ENCODE results near the gene KLHL24. TPM values are rescaled to one million over a fixed set of nuclear protein-coding genes. Genes with fewer than 3 reads are reported as not detected.

Gene KLHL24
- total RNA-seq, 4 donors from 2014 or later = 94.8 to 148 (median 126) TPM

GRCh38 chr3:183653209-183654064, 18.0 kb downstream of the KLHL24 start:
- no peak for TF ChIP-seq EP300 (IDR thresholded peaks at IDR 0.05)
- no peak for TF ChIP-seq CTCF (IDR thresholded peaks at IDR 0.05)
- no peak for TF ChIP-seq POLR2AphosphoS5 (IDR thresholded peaks at IDR 0.05)
- no peak for TF ChIP-seq POLR2A (IDR thresholded peaks at IDR 0.05)
- Histone ChIP-seq H3K36me3 (peaks cover 9 to 48% of the 10 kb centered on the region in 2 donors), H3K4me1 (peaks cover 0 to 24% (median 0%) of the 10 kb centered on the region in 3 donors), H3K9me3 (peaks cover 0 to 22% (median 6%) of the 10 kb centered on the region in 3 donors), H3K27me3 (no peaks in the 10 kb centered on the region), H3K27ac (no peak overlapping the region), H3K4me3 (no peak overlapping the region)
- 93 to 94% methylated on average over 6 of the region's 6 CpGs for WGBS, 2 donors (ENCODE audit: low coverage in 1 of 2)
- no peak for ATAC-seq

GRCh38 chr3:183654727-183655126, 19.3 kb downstream of the KLHL24 start:
- Histone ChIP-seq H3K27ac (no peak overlapping the region), H3K4me3 (no peak overlapping the region), H3K36me3 (peaks cover 9 to 59% of the 10 kb centered on the region in 2 donors), H3K4me1 (peaks cover 0 to 36% (median 0%) of the 10 kb centered on the region in 3 donors), H3K9me3 (peaks cover 0 to 22% (median 6%) of the 10 kb centered on the region in 3 donors), H3K27me3 (no peaks in the 10 kb centered on the region)
- 91% methylated on average over 1 of the region's 1 CpG; no CpG with 5 or more reads in 1 of the 2 donors for WGBS, 2 donors (ENCODE audit: low coverage in 1 of 2)
- no peak for ATAC-seq
- TF ChIP-seq CTCF (IDR thresholded peaks at IDR 0.05) (no peak), EP300 (IDR thresholded peaks at IDR 0.05) (no peak), POLR2A (IDR thresholded peaks at IDR 0.05) (no peak), POLR2AphosphoS5 (IDR thresholded peaks at IDR 0.05) (no peak)

- Histone ChIP-seq H3K36me3 (peaks cover 0 to 52% of the 10 kb centered on the region in 2 donors), H3K27me3 (no peaks in the 10 kb centered on the region), H3K4me3 (no peak overlapping the region), H3K27ac (no peak overlapping the region), H3K4me1 (peaks cover 0 to 61% (median 7%) of the 10 kb centered on the region in 3 donors), H3K9me3 (no peaks in the 10 kb centered on the region)
- no peak for ATAC-seq
- 56 to 60% methylated on average over 3 of the region's 3 CpGs for WGBS, 2 donors (ENCODE audit: low coverage in 1 of 2)
- no peak for TF ChIP-seq POLR2A (IDR thresholded peaks at IDR 0.05)
- TF ChIP-seq CTCF (IDR thresholded peaks at IDR 0.05) = no peak
- no peak for TF ChIP-seq POLR2AphosphoS5 (IDR thresholded peaks at IDR 0.05)
- no peak for TF ChIP-seq EP300 (IDR thresholded peaks at IDR 0.05)
Observed at GRCh38 chr3:183662099-183662498, 26.7 kb downstream of the KLHL24 start.

GRCh38 chr3:183664913-183665381, 29.5 kb downstream of the KLHL24 start:
- no peak for ATAC-seq
- peak overlapping the region; percentile 34 to 77 (median 58) for H3K27ac ChIP-seq
- TF ChIP-seq EP300 (IDR thresholded peaks at IDR 0.05) = no peak
- TF ChIP-seq POLR2AphosphoS5 (IDR thresholded peaks at IDR 0.05) = peak; percentile 29
- TF ChIP-seq CTCF (IDR thresholded peaks at IDR 0.05) = no peak
- no peaks in the 10 kb centered on the region for H3K27me3 ChIP-seq
- peaks cover 0 to 45% (median 7%) of the 10 kb centered on the region in 3 donors for H3K4me1 ChIP-seq
- peaks cover 0 to 67% of the 10 kb centered on the region in 2 donors for H3K36me3 ChIP-seq
- 25 to 30% methylated on average over 3 of the region's 3 CpGs for WGBS, 2 donors (ENCODE audit: low coverage in 1 of 2)
- no peak overlapping the region for H3K4me3 ChIP-seq
- no peaks in the 10 kb centered on the region for H3K9me3 ChIP-seq
